ENCODE data around the gene PARD3B. TPM values are rescaled to one million over a fixed set of nuclear protein-coding genes. Genes with fewer than 3 reads are reported as not detected.

Gene PARD3B
- total RNA-seq, 1 donor from 2014 or later = 0.66 TPM

DNA sequence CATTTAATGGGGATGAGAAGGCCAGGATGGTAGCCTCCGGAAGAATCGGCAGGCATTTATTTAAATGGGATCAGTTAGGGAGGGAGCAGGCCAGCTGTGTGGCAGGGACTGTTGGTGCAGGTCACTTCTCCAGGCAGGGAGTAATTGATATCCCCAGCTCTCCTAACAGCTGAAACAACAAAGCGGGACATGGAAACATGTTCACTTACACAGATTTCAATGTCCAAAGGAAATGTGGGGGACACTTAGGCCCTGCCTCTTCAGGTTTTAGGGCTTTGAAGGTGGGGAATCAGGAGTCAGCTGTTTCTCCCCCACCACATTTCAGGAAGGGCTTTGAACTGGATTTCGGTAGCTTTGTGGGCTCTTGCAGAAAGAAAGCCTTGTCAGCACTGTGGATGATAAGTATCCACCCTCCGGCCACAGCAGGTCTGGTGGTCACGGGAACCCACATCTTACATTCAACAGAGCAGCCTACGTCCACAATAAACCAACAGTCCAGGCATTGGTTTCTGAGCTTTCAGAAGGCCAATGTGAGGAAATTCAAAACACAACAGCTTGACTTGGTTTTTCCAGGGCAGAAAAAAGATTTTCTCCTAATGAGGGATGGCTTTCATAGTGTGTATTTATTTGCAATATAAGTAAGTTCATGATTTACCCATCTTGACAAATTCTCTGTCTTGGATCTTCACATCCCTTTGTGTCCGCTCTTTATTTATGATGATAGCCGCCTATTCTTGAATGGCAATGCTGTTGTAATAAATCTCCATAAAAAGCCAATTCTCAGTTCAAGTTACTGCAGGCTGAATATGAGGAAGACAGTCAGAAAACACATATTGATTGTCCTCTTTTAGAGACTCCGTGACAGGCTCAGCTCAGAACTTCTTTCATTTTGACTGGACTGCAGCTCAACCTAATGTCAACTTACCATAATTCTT, 1040.4 kb downstream of the PARD3B start:
- TF ChIP-seq CTCF (IDR thresholded peaks at IDR 0.05; ENCODE audit: partially characterized antibody, unreplicated experiment) = no peak
- H3K27me3 Mint-ChIP-seq (ENCODE audit: unreplicated experiment) = no peaks in the 10 kb centered on the region
- no peak overlapping the region for H3K4me3 Mint-ChIP-seq (ENCODE audit: unreplicated experiment)
- peak overlapping the region; percentile 75 for H3K27ac Mint-ChIP-seq (ENCODE audit: unreplicated experiment)
- H3K36me3 Mint-ChIP-seq (ENCODE audit: unreplicated experiment) = no peaks in the 10 kb centered on the region
- peak; percentile 35 for DNase-seq
- H3K4me1 Mint-ChIP-seq (ENCODE audit: low read depth, unreplicated experiment) = peaks cover 5% of the 10 kb centered on the region
- H3K9me3 Mint-ChIP-seq (ENCODE audit: unreplicated experiment) = no peaks in the 10 kb centered on the region

GRCh38 chr2:205586626-205587025, 1041.4 kb downstream of the PARD3B start:
- H3K9me3 Mint-ChIP-seq (ENCODE audit: unreplicated experiment) = no peaks in the 10 kb centered on the region
- no peak for DNase-seq
- H3K27ac Mint-ChIP-seq (ENCODE audit: unreplicated experiment) = no peak overlapping the region
- no peaks in the 10 kb centered on the region for H3K27me3 Mint-ChIP-seq (ENCODE audit: unreplicated experiment)
- TF ChIP-seq CTCF (IDR thresholded peaks at IDR 0.05; ENCODE audit: partially characterized antibody, unreplicated experiment) = no peak
- H3K4me1 Mint-ChIP-seq (ENCODE audit: low read depth, unreplicated experiment) = peaks cover 5% of the 10 kb centered on the region
- H3K4me3 Mint-ChIP-seq (ENCODE audit: unreplicated experiment) = no peak overlapping the region
- H3K36me3 Mint-ChIP-seq (ENCODE audit: unreplicated experiment) = no peaks in the 10 kb centered on the region

GRCh38 chr2:205589479-205589878, 1044.2 kb downstream of the PARD3B start:
- Mint-ChIP-seq H3K4me1 (ENCODE audit: low read depth, unreplicated experiment) (peaks cover 5% of the 10 kb centered on the region), H3K27me3 (ENCODE audit: unreplicated experiment) (no peaks in the 10 kb centered on the region), H3K4me3 (ENCODE audit: unreplicated experiment) (no peak overlapping the region), H3K27ac (ENCODE audit: unreplicated experiment) (no peak overlapping the region), H3K9me3 (ENCODE audit: unreplicated experiment) (no peaks in the 10 kb centered on the region), H3K36me3 (ENCODE audit: unreplicated experiment) (no peaks in the 10 kb centered on the region)
- TF ChIP-seq CTCF (IDR thresholded peaks at IDR 0.05; ENCODE audit: partially characterized antibody, unreplicated experiment) = no peak
- no peak for DNase-seq

DNA sequence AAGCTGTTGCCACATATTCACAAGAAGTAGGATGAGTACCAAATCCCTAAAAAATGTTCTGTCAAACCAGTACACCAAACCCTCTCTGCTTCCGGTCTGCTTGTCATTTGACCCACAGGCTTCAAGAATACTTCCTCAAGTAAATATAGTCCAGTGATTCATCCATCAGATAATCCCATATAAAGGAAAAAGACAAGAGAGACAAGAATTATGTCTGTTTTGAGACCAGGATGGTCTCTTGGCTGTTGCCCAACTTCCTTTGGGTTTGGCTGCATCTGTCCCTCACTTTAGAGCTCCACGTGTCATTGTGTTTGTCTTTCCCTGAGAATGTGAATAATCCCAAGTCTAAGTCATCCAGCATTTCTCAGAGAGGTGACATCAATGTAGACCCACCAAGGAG, 1045.5 kb downstream of the PARD3B start:
- no peak for DNase-seq
- no peaks in the 10 kb centered on the region for H3K36me3 Mint-ChIP-seq (ENCODE audit: unreplicated experiment)
- no peaks in the 10 kb centered on the region for H3K4me1 Mint-ChIP-seq (ENCODE audit: low read depth, unreplicated experiment)
- no peak overlapping the region for H3K4me3 Mint-ChIP-seq (ENCODE audit: unreplicated experiment)
- H3K27me3 Mint-ChIP-seq (ENCODE audit: unreplicated experiment) = no peaks in the 10 kb centered on the region
- H3K27ac Mint-ChIP-seq (ENCODE audit: unreplicated experiment) = no peak overlapping the region
- TF ChIP-seq CTCF (IDR thresholded peaks at IDR 0.05; ENCODE audit: partially characterized antibody, unreplicated experiment) = no peak
- H3K9me3 Mint-ChIP-seq (ENCODE audit: unreplicated experiment) = no peaks in the 10 kb centered on the region

GRCh38 chr2:205593891-205594290, 1048.6 kb downstream of the PARD3B start:
- TF ChIP-seq CTCF (IDR thresholded peaks at IDR 0.05; ENCODE audit: partially characterized antibody, unreplicated experiment) = no peak
- Mint-ChIP-seq H3K27me3 (ENCODE audit: unreplicated experiment) (no peaks in the 10 kb centered on the region), H3K4me3 (ENCODE audit: unreplicated experiment) (no peak overlapping the region), H3K4me1 (ENCODE audit: low read depth, unreplicated experiment) (no peaks in the 10 kb centered on the region), H3K36me3 (ENCODE audit: unreplicated experiment) (no peaks in the 10 kb centered on the region), H3K27ac (ENCODE audit: unreplicated experiment) (no peak overlapping the region), H3K9me3 (ENCODE audit: unreplicated experiment) (no peaks in the 10 kb centered on the region)
- no peak for DNase-seq
